Esophagus squamous epithelium (tissue), 5 donors: Measurements from ENCODE around the gene IFNAR2. TPM values are rescaled to one million over a fixed set of nuclear protein-coding genes. Genes with fewer than 3 reads are reported as not detected.
"Not testable (repeated sequence)": the region's sequence is repeated elsewhere in the genome, so short reads cannot be mapped to it uniquely, and the experiment has no call there.

Source experiments
- DNase-seq: peaks from one replicate; lab custom pipeline; 2025; lab: John Stamatoyannopoulos, UW
- H3K27ac ChIP-seq, 4 donors: fragments of 200-600 bp; sonication (generic); one replicate each; pipeline ENCODE4 v1.5.1; 2016 to 2019; ENCODE audit warnings: mild to moderate bottlenecking in 1 of 4
- H3K27me3 ChIP-seq, 4 donors: fragments of 200-600 bp; sonication (generic); 1 replicate in 3 of 4; 2 replicates in 1 of 4; pipeline versions ENCODE4 v1.5.1 to v1.6.0; 2017 to 2021; ENCODE audit warnings: antibody characterized with exemption in 1 of 4
- H3K36me3 ChIP-seq, 3 donors: fragments of 200-600 bp; sonication (generic); one replicate each; pipeline ENCODE4 v1.5.1; 2016 to 2019
- H3K4me1 ChIP-seq, 3 donors: fragments of 200-600 bp; sonication (generic); one replicate each; pipeline ENCODE4 v1.5.1; 2017 to 2019
- H3K4me3 ChIP-seq, 4 donors: fragments of 200-600 bp; sonication (generic); 1 replicate in 3 of 4; 2 replicates in 1 of 4; pipeline ENCODE4 v1.5.1; 2016 to 2019; ENCODE audit warnings: mild to moderate bottlenecking in 2 of 4, moderate library complexity in 1 of 4
- H3K9me3 ChIP-seq, 3 donors: fragments of 200-600 bp; sonication (generic); one replicate each; pipeline ENCODE4 v1.5.1; 2016 to 2019
- CTCF ChIP-seq, 6 experiments: fragments of 450-650 bp in 4 of 6; fragments of 200-600 bp in 2 of 6; sonication (generic) in 2 of 6; IDR thresholded peaks; one replicate each; pipeline ENCODE4 v1.5.1; 2016 to 2019; ENCODE audit warnings: antibody characterized with exemption in 6 of 6, mild to moderate bottlenecking in 4 of 6, moderate library complexity in 4 of 6
- POLR2A ChIP-seq, 4 donors: fragments of 450-650 bp; IDR thresholded peaks; one replicate each; pipeline ENCODE4 v1.6.1; 2017; ENCODE audit warnings: antibody characterized with exemption in 4 of 4, mild to moderate bottlenecking in 4 of 4, moderate library complexity in 3 of 4
- WGBS, 2 donors: methylation state at CpG; one replicate each; pipeline ENCODE4 v1.1.5; 2018; 5-methylcytosine and 5-hydroxymethylcytosine counted together
- intact Hi-C: fragments of 100-400 bp; cut with DNase I; formaldehyde crosslinking; loops from one replicate; pipeline ENCODE4 v1.15.0; 2022
- total RNA-seq, 4 donors: library from RNA; depleted of rRNA; stranded (reverse); fragments of >200 nt; gene quantifications; one replicate each; pipeline ENCODE4 v1.1.0, GENCODE V29; 2016
- donor health status: DM: yes; HTN: yes; CAD: no.

IFNAR2 gene
- total RNA-seq, 4 donors from 2014 or later: 4.0 to 13.3 (median 7.0) TPM

- Histone ChIP-seq H3K27ac (no peak overlapping the region), H3K4me3 (no peak overlapping the region), H3K27me3 (no peaks in the 10 kb centered on the region), H3K9me3 (no peaks in the 10 kb centered on the region), H3K4me1 (no peaks in the 10 kb centered on the region), H3K36me3 (peaks cover 0 to 99% (median 29%) of the 10 kb centered on the region in 3 donors)
- intact Hi-C loops: no loop called here
- DNase-seq: no peak
- WGBS, 2 donors: 97 to 100% methylated on average over 2 of the region's 2 CpGs
- TF ChIP-seq CTCF (IDR thresholded peaks at IDR 0.05): no peak
- no peak for TF ChIP-seq POLR2A (IDR thresholded peaks at IDR 0.05)
Measured at GRCh38 chr21:33251119-33251518, 21.4 kb downstream of the IFNAR2 start.

GRCh38 chr21:33253382-33253781 is 23.6 kb downstream of the IFNAR2 start:
- 88 to 92% methylated on average over 5 to 6 of the region's 6 CpGs for WGBS, 2 donors
- H3K4me3 ChIP-seq, H3K27me3 ChIP-seq, intact Hi-C loops, H3K9me3 ChIP-seq, H3K4me1 ChIP-seq, DNase-seq, H3K27ac ChIP-seq: not testable (repeated sequence)
- H3K36me3 ChIP-seq: peaks cover 3 to 98% (median 35%) of the 10 kb centered on the region in 3 donors

GRCh38 chr21:33254766-33255165 is 25.0 kb downstream of the IFNAR2 start:
- no peak overlapping the region for H3K4me3 ChIP-seq
- TF ChIP-seq POLR2A (IDR thresholded peaks at IDR 0.05) (no peak), CTCF (IDR thresholded peaks at IDR 0.05) (no peak)
- H3K27ac ChIP-seq: no peak overlapping the region
- DNase-seq: no peak
- 97% methylated on average over 5 of the region's 5 CpGs for WGBS, 2 donors
- no peaks in the 10 kb centered on the region for H3K9me3 ChIP-seq
- no peaks in the 10 kb centered on the region for H3K4me1 ChIP-seq
- intact Hi-C loops: no loop called here
- peaks cover 3 to 87% (median 31%) of the 10 kb centered on the region in 3 donors for H3K36me3 ChIP-seq
- H3K27me3 ChIP-seq: no peaks in the 10 kb centered on the region

- 29 to 67% methylated on average over 1 of the region's 1 CpG for WGBS, 2 donors
- intact Hi-C loops: no loop called here
- no peaks in the 10 kb centered on the region for H3K9me3 ChIP-seq
Measured at GRCh38 chr21:33255404-33255803, 25.7 kb downstream of the IFNAR2 start.

GRCh38 chr21:33256019-33256418 is 26.3 kb downstream of the IFNAR2 start:
- H3K27me3 ChIP-seq: no peaks in the 10 kb centered on the region
- TF ChIP-seq CTCF (IDR thresholded peaks at IDR 0.05) (no peak), POLR2A (IDR thresholded peaks at IDR 0.05) (no peak)
- no peak for DNase-seq
- H3K36me3 ChIP-seq: peaks cover 3 to 75% (median 24%) of the 10 kb centered on the region in 3 donors
- H3K27ac ChIP-seq: no peak overlapping the region
- H3K4me1 ChIP-seq: peaks cover 0 to 1% (median 0%) of the 10 kb centered on the region in 3 donors
- WGBS, 2 donors: 86 to 92% methylated on average over 6 of the region's 6 CpGs
- intact Hi-C loops: no loop called here
- H3K9me3 ChIP-seq: no peaks in the 10 kb centered on the region
- H3K4me3 ChIP-seq: no peak overlapping the region

More at GRCh38 chr21:33255404-33255803, 25.7 kb downstream of the IFNAR2 start:
- TF ChIP-seq POLR2A (IDR thresholded peaks at IDR 0.05) (no peak), CTCF (IDR thresholded peaks at IDR 0.05) (no peak)
- H3K27ac ChIP-seq: no peak overlapping the region
- no peak overlapping the region for H3K4me3 ChIP-seq
- DNase-seq: no peak
- no peaks in the 10 kb centered on the region for H3K27me3 ChIP-seq
- H3K36me3 ChIP-seq: peaks cover 3 to 81% (median 30%) of the 10 kb centered on the region in 3 donors
- no peaks in the 10 kb centered on the region for H3K4me1 ChIP-seq
